Measurements from ENCODE around the gene USP51. TPM values are rescaled to one million over a fixed set of nuclear protein-coding genes. Genes with fewer than 3 reads are reported as not detected.

USP51 gene
- total RNA-seq (2016; rRNA removed; fragmentation: Illumina TruSeq; extraction: Trizol) (not detected in 2 replicates), polyA plus RNA-seq (2011; rRNA removed) (not detected in 2 replicates), polyA minus RNA-seq (2011; rRNA and poly(A)+ RNA removed; ENCODE audit: low replicate concordance) (not detected in 2 replicates), Bru-seq, nascent RNA (not detected), BruChase-seq, experiment 1, labeled RNA remaining after a 6-hour chase (not detected), BruChase-seq, experiment 2, labeled RNA remaining after a 2-hour chase (not detected)
- total RNA-seq (2016; cell fraction: cytosol; rRNA removed; fragmentation: Illumina TruSeq; extraction: Trizol; ENCODE audit: low read depth): not detected in 2 replicates
- not detected in 2 replicates for total RNA-seq (2016; cell fraction: insoluble cytoplasmic fraction; rRNA removed; fragmentation: Illumina TruSeq; extraction: Trizol)
- total RNA-seq (2016; cell fraction: membrane; rRNA removed; fragmentation: Illumina TruSeq; extraction: Trizol): not detected in 2 replicates
- not detected in 2 replicates for total RNA-seq (2016; cell fraction: nucleus; rRNA removed; fragmentation: Illumina TruSeq; extraction: Trizol)
- not detected in 2 replicates for polyA plus RNA-seq (2011; cell fraction: cytosol; rRNA removed)
- not detected in 2 replicates for polyA plus RNA-seq (2011; cell fraction: nucleus; rRNA removed)
- polyA plus RNA-seq (2012): not detected in 2 replicates
- not detected in 2 replicates for polyA plus RNA-seq (2016; cell fraction: cytosol; fragmentation: Illumina TruSeq; extraction: Trizol; ENCODE audit: low read depth)
- polyA plus RNA-seq (2016; cell fraction: insoluble cytoplasmic fraction; fragmentation: Illumina TruSeq; extraction: Trizol; ENCODE audit: low read depth): not detected in 2 replicates
- polyA plus RNA-seq (2016; cell fraction: membrane; fragmentation: Illumina TruSeq; extraction: Trizol; ENCODE audit: low read depth): not detected in 2 replicates
- not detected in 2 replicates for polyA plus RNA-seq (2016; cell fraction: nucleus; fragmentation: Illumina TruSeq; extraction: Trizol; ENCODE audit: insufficient read depth, low read depth)
- not detected in 2 replicates for polyA minus RNA-seq (2011; cell fraction: cytosol; rRNA and poly(A)+ RNA removed)
- not detected in 2 replicates for polyA minus RNA-seq (2011; cell fraction: nucleus; rRNA and poly(A)+ RNA removed)
- long read RNA-seq, experiment 1: 0 reads
- long read RNA-seq, experiment 2: 0 reads

- Histone ChIP-seq H3K79me2 (ENCODE audit: insufficient read depth, low read length) (no peaks in the 10 kb centered on the region), H3K36me3 (replicated peaks in 1 of 2; ENCODE audit: control insufficient read depth in 1 of 2, insufficient read depth in 2 of 2, low read length in 2 of 2) (no peaks in the 10 kb centered on the region), H4K20me1 (ENCODE audit: insufficient read depth, low read length) (no peaks in the 10 kb centered on the region), H3K9me3 (ENCODE audit: low read length) (no peaks in the 10 kb centered on the region), H3K4me3 (replicated peaks in 1 of 3; ENCODE audit: insufficient read depth in 1 of 3, low read depth in 2 of 3, low read length in 3 of 3) (no peak within 1 kb of the TSS), H3K27me3 (ENCODE audit: control insufficient read depth in 1 of 2, insufficient read depth in 2 of 2, low read length in 2 of 2) (no peaks in the 10 kb centered on the region), H3K9ac (ENCODE audit: insufficient read depth, low read depth, low read length) (no peak within 1 kb of the TSS), H3K27ac (ENCODE audit: extremely low read length, insufficient read depth, low read length) (no peak within 1 kb of the TSS), H3K4me2 (ENCODE audit: low read depth, low read length) (no peak within 1 kb of the TSS), H2AFZ (ENCODE audit: low read length) (no peak within 1 kb of the TSS), H3K4me1 (ENCODE audit: insufficient read depth, low read length) (no peaks in the 10 kb centered on the region)
- intact Hi-C loops (cut with micrococcal nuclease; ENCODE audit: unreplicated experiment): no loop called here
- no peak for TF ChIP-seq POGK (CRISPR knock-in tag; conservative IDR thresholded peaks at IDR 0.05)
- TF ChIP-seq ZNF513 (CRISPR knock-in tag; conservative IDR thresholded peaks at IDR 0.05): no peak
- no peak for TF ChIP-seq TAF1 (CRISPR knock-in tag; IDR thresholded peaks at IDR 0.05)
- TF ChIP-seq ATF3 (CRISPR knock-in tag; IDR thresholded peaks at IDR 0.05): no peak
- TF ChIP-seq MED1 (CRISPR knock-in tag; IDR thresholded peaks at IDR 0.05): no peak
- TF ChIP-seq CREM (IDR thresholded peaks at IDR 0.05): no peak
- TF ChIP-seq CREM (CRISPR knock-in tag; IDR thresholded peaks at IDR 0.05): no peak
- TF ChIP-seq HNF1A (IDR thresholded peaks at IDR 0.05; ENCODE audit: low read depth): no peak
- TF ChIP-seq HNF1A (CRISPR knock-in tag; IDR thresholded peaks at IDR 0.05; ENCODE audit: borderline replicate concordance): no peak
- TF ChIP-seq ZNF737 (CRISPR knock-in tag; IDR thresholded peaks at IDR 0.05; ENCODE audit: borderline replicate concordance): no peak
- TF ChIP-seq TEAD2 (CRISPR knock-in tag; IDR thresholded peaks at IDR 0.05): no peak
- ChIA-PET CTCF (ENCODE audit: low intra/inter-chr PET ratio, low total read pairs) (no interaction called here), POLR2A (no interaction called here)
- in situ Hi-C loops (cut with HindIII; ENCODE audit: extremely low pct_ligation_motif_present, low pct_unique_long_range_greater_than_20kb): no loop called here
- 24% methylated on average over 30 of the region's 34 CpGs for WGBS (ENCODE audit: low lambda C conversion rate)
- ATAC-seq (no peak), DNase-seq (ENCODE audit: low spot score) (no peak), FAIRE-seq (no peak)
- BruUV-seq (replicated peaks): no TSS peak
Observed at GRCh38 chrX:55489314-55490009, at the start of gene USP51. Gene USP51, minus strand, starts transcription at chrX:55489848. Its CDS starts 909 bp downstream, at chrX:55488939.

Data from HepG2 (cell line).